HG03575 (cell line): ENCODE results near the gene PAQR9.

Source experiments
- ATAC-seq: cut with Tn5 transposase; IDR thresholded peaks from one replicate; pipeline ENCODE4 v1.9.1; 2021; ENCODE audit not compliant: unreplicated experiment, insufficient number of reproducible peaks, low FRiP score; ENCODE audit errors: extremely low read depth

PAQR9 gene

DNA sequence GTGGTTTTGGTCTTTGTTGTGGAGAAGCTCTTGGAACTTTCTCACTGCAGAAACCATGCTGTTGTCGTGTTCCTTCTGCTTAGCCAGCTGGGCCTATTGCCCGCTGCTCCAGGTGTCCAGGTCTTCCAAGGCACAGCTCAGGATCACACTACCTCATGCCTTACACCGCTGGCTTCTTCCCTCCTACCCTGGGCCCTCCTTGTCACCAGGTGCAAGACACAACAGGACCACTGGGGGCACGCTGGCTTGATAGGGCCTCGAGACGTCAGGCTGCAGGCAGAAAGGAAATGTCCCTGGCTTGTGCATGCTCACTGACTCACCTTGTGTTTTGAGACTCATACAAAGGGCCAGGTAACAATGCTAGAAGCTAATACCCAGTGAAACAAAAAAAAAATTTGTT is 32.3 kb downstream of the PAQR9 start:
- ATAC-seq = no peak

GRCh38 chr3:142930463-142930862 is 33.0 kb downstream of the PAQR9 start:
- ATAC-seq = no peak

DNA sequence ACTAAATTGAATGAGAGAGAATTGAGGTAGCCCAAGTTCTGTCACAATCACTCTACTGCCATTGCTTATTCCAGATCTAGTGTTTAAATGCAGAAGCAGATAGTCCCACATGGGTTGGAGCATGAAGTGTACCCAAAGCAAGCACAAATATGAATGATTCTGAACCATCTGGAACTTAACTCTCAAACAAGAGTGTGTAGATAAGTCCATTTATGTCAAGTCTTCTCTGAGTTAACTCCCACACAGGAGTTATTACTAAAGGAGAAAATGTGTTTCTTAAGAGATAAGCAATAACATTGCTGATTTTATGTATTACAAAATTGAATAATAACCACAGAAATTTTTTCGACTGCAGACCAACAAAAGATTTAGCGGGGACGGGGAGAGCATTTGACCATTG is 33.6 kb downstream of the PAQR9 start:
- ATAC-seq = no peak

DNA sequence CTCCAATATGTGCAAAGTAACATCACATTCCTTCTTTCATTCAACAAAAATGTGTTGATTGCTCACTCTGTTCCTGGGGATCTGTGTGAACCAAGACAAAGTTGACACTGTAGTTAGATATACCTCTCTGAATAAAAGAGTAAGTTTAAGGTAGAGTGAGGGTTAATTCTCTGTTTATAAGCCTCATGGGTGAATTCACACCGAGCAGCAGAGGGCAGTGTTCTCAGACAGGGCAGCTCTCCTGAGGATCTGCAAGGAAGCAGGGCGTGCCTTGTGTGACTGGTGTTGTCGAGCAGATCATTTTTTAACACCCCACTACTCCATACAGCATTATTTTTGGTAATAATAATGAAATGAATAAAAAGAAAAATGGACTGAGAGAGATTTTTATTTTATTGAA is 34.4 kb downstream of the PAQR9 start:
- ATAC-seq = no peak

GRCh38 chr3:142926368-142926944 is 37.0 kb downstream of the PAQR9 start:
- ATAC-seq = no peak

DNA sequence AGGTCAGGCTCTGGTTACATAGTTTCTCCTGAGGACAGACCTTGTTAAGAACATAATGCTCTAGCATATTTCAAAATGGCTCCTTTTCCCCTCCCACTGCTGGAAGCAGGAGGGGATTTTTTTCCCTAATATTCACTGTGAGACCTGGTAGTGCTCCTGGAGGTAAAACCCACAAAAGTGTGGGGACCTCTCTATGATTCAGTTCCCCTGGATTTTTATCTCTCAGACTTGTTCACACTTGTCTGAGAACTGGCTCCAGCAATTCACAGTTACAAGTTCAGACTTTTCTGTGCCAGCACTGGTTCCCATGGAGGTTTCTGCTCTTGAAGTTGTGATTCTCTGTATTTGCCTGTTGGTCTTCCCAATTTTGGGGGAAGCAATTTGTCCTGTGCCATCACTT is 38.3 kb downstream of the PAQR9 start:
- ATAC-seq = no peak

- no peak for ATAC-seq
Measured at GRCh38 chr3:142923694-142924093, 39.8 kb downstream of the PAQR9 start.

- no peak for ATAC-seq
Measured at GRCh38 chr3:142916605-142917004, 46.9 kb downstream of the PAQR9 start.

DNA sequence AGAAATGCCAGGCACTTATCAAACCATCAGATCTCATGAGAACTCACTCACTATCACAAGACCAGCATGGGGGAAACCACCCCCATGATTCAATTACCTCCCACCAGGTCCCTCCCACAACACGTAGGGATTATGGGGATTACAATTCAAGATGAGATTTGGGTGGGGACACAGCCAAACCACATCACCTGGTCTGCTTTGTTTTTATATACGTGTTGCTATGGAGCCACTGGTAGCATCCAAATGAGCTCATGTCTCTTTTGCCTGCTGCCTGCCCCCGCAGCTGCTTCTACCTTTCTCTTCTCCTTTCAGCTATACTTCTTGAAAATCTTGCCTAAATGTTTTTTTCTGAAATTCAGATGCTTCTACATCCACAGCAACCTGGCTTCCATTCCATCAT is 47.8 kb downstream of the PAQR9 start:
- no peak for ATAC-seq

DNA sequence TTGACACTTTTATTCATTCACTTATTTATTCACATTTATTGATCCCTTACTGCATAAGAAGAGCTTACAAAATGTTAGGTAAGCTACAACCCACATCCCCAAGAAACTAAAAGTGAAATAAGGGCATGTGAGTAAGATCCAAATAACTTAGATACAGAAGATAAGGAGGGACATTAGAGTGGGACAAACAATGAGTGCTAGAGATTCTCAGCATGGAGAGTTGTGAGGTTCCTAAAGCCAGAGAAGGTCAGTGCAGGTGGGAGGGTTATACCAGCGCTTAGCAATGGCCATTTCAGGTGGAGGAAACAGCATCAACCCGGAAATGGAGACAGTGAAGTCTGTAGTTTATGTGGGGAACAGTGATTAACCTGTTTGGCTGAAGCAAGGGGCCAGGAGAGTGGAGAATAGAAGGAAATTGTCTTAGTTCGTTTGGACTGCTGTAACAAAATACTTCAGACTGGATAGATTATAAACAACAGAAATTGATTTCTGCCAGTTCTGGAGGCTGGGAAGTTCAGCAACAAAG is 49.1 kb downstream of the PAQR9 start:
- ATAC-seq = no peak

DNA sequence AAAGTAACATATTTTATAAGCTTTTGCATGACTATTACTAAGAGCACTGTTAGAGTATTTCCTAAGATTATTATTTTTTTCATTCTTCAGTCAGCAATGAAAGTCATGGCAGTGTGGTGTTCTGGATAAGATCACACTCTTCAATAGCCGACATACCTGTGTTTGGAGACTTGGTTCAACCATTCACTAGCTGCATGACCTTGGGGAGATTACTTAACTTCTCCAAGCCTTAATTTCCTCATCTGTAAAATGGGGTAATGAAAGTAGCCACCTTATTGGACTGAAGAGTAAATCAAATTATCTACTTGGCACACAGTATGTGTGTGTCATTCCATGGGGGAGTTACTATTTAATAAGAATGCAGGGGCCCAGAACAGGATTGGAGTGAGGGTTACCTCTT is 50.0 kb downstream of the PAQR9 start:
- ATAC-seq = no peak

- ATAC-seq = no peak
Measured at GRCh38 chr3:142912402-142913172, 50.9 kb downstream of the PAQR9 start.
